HG02759 (cell line): ENCODE data around the gene EVA1C.
"Not testable (repeated sequence)": the region's sequence is repeated elsewhere in the genome, so short reads cannot be mapped to it uniquely, and the experiment has no call there.

Source experiments
- ATAC-seq: cut with Tn5 transposase; IDR thresholded peaks from one replicate; pipeline ENCODE4 v1.9.1; 2021; ENCODE audit warnings: mild to moderate bottlenecking, moderate library complexity; ENCODE audit not compliant: unreplicated experiment

Gene EVA1C

DNA sequence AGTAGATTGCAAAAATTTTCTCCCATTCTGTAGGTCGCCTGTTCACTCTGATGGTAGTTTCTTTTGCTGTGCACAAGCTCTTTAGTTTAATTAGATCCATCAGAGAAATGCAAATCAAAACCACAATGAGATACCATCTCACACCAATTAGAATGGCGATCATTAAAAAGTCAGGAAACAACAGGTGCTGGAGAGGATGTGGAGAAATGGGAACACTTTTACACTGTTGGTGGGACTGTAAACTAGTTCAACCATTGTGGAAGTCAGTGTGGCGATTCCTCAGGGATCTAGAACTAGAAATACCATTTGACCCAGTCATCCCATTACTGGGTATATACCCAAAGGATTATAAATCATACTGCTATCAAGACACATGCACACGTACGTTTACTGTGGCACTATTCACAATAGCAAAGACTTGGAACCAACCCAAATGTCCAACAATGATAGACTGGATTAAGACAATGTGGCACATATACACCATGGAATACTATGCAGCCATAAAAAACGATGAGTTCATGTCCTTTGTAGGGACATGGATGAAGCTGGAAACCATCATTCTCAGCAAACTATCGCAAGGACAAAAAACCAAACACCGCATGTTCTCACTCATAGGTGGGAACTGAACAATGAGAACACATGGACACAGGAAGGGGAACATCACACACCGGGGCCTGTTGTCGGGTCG, 21.8 kb upstream of the EVA1C start:
- not testable (repeated sequence) for ATAC-seq

DNA sequence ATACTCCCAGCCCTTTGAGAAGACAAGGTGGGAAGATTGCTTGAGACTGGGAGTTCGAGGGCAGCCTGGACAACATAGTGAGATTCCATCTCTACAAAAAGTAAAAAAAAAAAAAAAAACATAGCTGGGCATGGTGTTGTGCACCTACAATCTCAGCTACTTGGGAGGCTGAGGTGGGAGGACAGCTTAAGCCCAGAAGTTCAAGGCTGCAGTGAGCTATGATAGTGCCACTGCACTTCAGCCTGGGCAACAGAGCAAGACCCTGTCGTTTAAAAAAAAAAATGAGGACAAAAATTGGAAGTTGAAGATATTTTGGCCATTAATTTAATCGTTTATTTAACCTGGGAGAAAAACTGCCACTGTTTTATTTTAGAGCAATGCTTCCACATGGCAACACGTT, 20.8 kb upstream of the EVA1C start:
- ATAC-seq: no peak

DNA sequence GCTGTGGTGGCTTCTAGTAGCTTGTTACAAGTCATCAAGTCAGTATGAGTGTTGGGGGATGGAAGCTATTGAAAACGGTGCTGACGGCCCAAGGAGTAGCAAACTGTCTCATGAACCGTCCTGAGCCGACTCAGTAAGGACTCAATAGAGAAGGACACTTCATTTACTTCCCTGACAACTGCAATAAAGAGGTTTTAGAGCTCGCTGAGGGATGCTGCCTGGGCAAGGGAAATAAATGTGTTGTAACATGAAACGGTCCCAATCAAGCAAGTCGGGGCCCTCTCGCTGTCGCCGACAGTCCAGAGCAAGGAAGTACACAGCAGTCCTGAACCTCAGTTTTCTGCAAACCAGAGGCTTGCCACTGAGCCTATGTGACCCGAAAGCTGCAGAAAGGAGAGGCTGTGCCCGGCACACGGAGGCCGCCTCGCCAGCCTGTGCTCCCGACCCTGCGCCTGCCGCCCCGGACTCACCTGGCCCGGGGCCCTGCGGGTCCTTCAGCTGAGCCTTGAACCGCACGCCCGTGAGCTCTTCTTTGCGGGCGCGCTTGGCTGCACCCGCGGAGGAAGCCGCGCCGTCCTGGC, 20.1 kb upstream of the EVA1C start:
- ATAC-seq: peak; percentile 1

DNA sequence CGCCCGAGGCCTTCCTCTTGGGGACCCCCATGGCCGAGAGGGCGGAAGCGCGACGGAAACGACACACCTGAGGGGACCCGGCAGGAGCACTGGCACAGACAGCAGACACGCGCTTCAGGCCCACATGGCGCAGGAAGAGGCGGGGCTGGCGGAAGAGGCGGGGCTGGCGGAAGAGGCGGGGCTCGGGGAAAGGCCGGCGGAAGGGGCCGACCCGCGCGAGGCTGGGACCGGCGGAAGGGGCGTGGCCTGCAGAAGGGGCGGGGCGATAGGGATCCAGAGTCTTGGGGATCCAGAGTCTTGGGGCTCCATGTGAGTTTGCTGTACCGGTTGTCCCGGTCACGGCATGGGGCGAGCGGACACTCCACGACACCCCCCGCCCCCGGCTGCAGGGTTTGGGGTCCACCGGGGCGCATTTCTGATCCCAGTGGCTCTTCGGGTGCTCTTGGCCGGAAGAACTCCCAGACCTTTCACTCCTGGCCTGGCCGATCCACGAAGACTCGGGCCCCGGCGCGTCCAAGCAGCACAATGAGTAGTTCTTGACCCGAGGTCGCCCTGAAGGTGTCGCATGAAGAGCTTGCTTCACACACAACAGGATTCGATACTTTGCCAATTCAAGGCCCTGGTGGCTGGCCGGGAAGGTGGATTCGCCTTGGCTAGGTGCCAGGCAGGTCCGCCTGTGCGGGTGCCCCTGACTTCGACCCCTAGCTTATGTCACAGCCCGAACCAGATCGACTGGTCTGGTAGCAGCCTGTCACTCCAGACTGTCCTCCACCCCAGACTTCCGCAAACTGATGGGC, 19.4 kb upstream of the EVA1C start, which contains the start of gene URB1:
TSS of gene URB1 (minus strand) at position 133 of the 797 bp plus-strand sequence. CDS start at position 31, 102 bp downstream.
- peak; percentile 95 for ATAC-seq

DNA sequence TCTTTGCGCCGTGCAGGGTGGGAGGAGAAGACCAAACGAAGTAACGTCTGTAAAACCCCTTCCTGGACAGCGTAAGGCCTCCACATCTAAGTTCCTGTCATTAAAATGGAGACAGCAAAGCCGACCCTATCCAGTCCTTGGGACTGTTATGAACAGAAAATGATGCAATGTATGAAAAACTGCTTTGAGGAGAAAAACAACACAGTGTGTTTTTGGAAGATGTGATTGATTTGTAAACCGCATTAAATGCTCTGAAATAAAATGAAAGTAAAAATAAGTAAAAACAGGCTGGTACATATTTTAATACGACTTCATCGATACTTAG, 18.9 kb upstream of the EVA1C start:
- no peak for ATAC-seq

DNA sequence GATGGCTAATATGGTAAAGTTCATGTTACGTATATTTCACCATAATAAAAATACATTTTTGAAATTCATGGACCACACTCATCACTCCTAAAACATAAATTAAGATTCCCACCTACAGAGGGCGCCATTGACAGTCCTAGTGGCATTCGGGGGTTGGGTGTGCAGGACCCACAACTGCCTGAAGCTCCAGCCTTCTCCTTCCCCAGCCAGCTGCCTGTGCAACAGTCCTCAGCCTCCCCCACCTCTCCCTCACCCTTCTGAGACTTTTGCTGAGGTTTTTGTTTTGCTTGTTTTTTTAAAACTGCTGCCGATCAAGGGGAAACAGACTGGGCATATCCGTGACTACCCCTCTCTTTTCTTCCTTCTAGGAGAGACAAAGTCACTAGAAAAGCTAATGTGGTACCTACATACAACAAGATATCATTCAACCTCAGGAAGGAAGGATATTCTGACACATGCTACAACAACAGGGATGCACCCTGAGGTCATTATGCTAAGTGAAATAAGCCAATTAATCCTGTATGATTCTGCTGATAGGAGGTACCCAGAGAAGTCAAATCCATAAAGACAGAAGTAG, 9.2 kb upstream of the EVA1C start:
- ATAC-seq: no peak

DNA sequence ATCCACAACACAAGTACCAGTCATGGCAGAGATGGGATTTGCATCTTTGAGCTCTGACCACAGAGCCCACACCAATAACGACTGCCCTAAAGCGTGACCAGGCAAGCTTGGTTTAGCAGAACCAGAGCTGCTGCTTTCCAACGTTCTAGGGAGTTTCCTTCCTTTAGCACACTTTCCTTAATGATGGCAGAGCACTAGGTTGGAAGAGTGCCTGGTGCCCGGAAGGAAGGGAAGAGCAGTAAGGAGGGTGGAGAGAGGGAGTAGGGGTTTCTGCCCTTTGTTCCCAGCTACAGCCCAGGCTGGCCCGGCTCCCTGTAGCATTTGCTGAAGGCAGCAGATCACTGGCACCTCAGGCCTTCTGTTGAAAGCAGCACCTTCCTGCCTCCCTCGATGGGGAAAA, 6.1 kb upstream of the EVA1C start:
- ATAC-seq: no peak

DNA sequence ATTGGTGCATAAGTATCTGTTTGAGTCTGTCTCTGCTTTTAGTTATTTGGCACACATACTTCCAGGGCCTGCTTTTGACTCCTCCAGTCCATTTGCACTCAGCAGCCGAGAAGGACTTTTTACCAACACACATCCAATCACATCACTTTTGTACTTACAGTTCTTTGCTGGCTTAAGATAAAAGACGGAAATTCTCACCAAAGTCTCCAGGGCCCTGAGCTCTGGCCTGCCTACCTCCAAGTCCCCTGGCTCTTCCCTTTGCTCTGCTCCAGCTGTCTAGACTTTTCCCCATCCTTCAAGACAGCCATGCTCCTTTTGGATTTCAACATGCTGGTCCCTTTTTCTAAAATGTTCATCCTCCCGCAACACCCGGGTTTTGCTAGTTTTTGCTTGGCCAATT, 2.2 kb upstream of the EVA1C start:
- ATAC-seq: no peak

DNA sequence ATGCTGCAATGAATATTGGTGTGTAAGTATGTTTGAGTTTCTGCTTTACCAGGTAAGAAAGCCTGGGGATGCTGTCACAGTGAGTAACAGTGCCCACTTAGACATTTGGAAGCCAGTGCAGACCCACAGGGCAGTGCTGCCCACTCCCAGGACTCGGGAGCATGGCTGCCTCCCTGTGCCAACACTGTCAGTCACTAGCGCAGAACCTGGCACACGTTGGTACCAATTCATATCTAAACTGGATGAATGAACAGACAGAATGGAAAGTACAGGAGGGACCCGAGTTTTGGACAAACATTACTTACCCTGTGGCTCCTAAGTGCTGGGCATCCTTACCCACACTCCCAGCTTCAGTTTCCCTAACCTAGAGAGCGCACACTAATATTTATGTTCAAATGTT, 1.6 kb upstream of the EVA1C start:
- no peak for ATAC-seq

DNA sequence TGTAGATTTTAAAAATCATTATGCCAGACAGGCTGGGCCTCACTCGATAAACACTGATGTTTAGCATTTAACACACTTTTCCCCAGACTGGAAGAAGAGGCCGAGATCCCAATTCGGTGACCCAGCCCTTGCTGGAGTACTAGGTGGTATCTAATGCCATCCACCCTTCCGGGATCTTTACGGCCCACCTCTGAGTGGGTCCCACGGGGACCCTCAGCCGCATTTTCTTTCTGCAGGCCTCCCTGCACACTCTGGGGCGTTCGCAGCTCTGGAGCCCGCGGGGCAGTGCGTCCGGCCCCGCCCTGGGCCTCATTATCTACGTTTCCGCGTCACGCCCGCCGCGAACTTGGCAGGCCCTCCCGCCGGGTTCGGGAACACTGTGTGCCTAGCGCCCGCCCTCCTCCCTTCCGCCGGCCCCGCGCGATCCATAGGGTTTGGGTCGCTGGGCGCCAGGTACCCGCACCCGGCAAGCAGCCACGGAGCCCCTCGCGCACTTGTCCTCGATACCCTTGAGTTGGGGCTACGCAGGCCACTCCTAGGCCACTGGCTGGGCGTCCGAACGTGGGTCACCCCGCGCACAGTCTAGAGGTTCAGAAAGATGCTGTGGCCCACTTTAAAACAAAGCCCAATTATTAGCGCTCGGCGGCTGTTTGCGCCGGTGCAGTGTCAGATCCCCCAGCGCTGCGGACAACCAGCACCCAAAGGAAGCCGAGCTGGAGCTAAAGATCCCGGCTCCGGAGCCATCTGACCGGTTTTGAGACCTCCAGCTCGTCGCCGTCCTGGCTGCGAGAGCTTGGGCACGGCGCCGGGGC, 950 bp upstream of the EVA1C start:
- ATAC-seq: peak; percentile 40

DNA sequence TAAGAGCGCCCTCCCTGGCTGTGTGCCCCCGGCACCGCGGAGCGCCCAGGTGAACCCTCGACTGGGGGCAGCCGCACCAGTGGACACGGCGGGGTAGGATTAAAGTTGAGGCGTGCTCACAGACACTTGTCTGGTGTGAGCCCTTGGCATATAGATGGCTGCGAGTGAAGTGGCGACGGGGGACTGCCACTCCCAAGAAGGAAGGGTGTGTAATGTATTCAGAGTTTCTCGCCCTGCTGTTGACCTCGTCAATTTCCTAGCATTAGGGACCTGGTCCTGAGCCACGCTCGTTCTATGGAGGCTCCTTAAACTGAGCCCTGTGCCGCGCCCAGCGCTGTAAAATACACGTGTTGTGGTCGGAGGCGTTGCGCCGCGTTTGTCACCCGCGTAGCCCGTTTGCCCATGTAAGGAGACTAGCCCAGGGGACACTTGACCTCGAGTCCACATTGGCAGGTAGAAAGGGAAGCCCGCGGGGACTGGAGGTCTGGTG, 554 bp downstream of the EVA1C start:
- ATAC-seq: no peak

DNA sequence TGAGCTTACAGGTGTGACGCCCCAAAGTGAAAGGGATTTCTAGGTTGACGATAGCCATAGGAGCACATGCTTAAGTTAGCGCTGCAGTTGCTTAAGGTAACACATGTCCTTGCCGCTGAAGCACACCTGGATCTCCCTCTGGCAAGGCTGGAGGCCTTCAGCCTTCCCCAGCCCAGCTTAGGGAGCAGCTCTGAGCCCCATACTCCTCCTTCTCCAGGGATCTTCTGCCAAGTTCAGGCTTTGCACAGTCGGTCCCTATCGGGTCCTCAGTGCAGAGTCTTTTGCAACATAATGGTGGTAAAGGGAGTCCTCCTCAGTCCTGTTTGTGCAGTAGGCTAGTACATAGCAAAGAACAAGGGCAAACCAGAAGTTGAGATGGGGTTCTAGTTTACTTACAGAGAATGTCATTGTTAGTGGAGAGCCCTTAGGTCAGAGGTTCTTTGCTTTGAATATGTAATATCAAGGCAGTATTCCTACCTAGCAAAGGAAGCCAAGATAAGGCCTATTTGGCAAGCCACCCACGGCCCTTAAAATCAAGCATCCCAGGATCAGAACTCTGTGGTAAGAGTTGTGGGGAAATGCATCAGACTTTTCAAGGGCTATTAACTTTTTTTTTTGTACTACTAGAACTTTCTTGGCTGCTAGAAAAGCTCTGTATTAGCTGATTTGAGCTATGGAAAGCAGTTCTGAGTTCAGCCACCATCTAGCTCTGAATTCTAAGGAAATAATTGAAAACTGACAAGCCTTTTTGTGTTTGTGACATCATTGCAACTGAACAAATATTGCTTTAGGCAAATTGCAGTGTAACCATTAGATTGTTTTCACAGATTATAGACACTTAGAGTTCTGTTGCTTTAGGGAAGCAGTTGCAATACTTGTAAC, 1.4 kb downstream of the EVA1C start:
- ATAC-seq: no peak

DNA sequence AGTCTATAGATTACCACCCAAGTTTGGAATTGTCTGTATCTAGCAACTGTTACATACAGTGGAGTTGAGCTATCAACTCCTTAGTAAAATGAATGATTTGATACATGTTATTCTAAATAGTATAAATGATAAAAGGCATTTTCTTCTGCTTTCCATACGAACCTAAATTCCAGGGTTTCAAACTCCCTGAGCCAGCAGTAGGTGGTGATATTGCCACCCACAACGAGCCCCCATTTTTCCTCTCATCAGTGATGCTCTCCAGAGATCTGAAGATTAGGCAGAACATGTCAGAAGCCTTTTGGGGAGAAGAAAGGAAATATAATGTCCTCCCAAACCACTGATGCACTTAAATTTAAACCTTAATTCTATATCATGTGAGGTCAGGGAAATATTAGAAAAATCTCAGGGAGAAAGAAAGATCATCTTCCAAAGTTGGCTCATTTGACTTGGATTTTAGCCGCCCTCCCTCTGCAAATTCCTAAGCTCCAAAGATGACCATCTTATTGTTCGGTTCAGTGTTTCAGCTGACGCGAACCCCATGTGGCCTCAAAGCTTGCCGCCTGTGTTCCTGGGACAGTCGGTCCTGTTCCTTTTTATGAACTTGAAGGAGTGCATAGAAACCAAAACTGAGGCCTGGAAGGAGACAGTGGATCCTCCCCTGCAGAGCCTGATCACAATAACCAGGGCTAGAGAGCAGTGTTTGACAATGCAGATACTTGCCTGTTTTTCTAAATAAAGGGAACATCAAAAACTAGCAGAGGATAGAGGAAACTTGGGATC, 2.3 kb downstream of the EVA1C start:
- no peak for ATAC-seq

DNA sequence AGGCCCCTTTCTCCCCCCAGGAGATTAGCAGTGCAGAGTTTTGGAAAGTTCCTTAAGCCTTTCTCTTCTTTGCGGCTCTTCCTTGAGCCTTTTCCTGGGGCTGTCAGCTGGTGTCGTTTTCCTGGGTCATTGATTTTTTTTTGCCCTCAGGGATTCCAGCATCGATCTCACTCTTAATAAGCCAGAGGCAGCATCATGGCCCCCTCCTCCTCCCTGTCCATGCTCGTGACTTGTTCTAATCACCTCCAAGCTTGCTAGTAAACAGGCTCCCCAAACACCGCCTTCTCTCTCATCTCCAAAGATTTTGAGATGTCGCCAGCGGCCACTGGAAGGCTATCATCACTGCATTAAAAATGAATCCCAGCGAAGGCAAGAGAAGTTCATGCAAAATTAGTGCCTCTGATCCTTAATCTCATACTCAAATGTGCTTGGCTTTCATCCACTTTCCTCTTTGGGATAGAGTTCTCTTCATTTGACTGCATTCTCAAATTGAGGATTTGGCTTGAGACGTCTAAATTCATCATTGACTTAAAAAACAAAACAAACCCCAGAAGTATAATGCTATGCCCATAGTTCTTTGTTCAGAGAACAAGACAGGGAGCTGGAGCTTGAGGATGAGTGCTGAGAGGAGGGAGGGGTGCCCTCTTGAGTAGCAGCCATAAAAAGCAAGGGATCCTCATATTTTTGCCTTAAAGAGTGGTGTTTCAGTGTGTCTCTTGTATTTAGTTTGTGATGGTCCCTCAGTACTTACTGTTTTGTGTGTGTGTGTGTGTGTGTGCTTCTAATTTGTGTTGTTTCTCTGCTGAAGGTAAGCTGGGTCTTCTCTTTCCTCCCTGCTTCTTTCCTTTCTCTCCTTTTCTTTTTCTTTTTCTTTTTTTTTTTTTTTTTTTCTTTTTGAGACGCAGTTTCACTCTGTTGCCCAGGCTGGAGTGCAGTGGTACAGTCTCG, 3.2 kb downstream of the EVA1C start:
- no peak for ATAC-seq

DNA sequence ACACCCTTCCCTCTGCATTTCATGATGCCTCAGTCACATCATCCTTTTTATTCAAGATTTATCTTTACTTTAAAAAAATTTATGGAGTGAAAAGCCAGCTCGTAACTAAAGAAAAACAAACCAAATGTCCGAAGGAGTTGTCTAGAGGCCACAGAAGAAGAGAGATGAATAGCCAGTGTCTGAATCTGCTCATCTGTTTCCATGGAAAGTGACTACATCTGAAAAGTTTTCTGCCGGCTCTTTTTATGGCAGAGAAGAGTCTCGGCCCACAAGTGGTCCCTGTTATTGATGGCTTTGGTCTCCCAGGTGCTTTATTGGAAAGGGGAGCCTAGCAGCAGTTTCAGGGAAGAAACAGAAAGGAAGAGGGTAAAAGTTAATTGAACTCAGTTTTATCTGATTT, 5.6 kb downstream of the EVA1C start:
- ATAC-seq: no peak

DNA sequence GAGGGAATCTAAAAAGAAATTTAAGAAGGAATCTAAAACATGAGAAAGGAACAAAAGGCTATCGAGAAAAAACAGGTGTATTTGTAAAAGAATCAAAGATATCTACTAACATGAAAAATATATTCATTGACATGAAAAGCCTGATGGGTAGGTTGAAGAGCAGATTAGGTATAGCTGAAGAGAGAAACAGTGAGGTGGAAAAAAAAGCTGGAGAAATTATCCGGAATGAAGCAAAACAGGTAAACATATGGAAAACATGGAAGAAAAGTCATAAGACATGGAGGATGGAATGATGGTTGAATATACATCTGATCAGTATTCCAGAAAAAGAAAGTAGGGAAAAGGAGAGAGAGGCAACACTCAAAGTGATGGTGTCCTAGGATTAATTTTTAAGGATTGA, 9.6 kb downstream of the EVA1C start:
- no peak for ATAC-seq

DNA sequence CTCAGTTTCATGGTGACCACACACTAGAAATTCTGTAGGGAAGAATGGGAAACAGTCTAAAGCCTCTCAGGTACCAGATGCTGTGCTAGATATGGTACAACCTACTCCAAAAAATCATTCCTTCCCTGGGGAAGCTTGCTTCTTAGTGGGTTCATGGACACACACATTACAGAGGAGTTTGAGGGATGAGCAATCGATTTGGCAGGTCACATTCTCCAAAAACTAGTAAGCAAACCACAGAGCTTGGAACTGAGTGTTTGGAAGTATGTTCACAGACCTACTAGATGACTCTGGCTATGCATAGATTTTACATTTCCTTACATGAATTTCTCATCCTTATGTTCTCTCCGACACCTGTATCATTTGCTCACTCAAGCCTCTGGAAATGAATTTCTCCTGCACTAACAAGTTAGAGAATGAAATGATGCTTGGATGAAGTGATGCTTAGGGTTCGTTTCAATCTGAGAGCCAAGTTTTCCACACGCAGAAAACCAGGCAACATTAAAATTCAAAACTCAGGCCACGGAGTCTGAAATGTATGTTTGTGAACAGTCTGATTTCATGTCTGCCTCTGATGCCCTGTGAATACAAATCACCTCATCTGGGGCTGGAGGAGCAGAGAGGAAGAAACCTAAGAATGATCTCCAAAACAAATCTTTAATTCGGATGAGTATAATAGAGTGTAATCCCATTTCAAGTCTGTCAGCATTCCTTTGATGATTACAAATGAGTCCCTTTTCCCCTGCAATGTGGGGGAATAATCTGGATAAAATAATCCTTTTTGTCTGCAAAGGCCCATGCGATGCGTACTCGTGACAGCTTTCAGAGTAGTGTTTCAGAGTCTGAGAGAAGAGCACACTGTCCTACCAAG, 11.0 kb downstream of the EVA1C start:
- ATAC-seq: no peak
